DND-41 (cell line): ENCODE data around the gene NAA10.

Source experiments
- ATAC-seq: fragments of 200-7000 bp; cut with Tn5 transposase; 3 replicates; pipeline ENCODE4 v1.9.1; 2021; ENCODE audit warnings: low read depth; ENCODE audit not compliant: insufficient read depth
- DNase-seq: peaks from one replicate; pipeline ENCODE4 v3.0.0-alpha.2; 2020
- H2AFZ ChIP-seq: 2 replicates; pipeline ENCODE4 v1.6.0; 2012; ENCODE audit warnings: low read depth, low read length
- H3K27ac ChIP-seq: 2 replicates; pipeline ENCODE4 v1.5.1; 2012; ENCODE audit warnings: low read length, inconsistent platforms
- H3K27me3 ChIP-seq: fragments of 200-600 bp; sonication (generic); 2 replicates; pipeline ENCODE4 v1.6.0; 2012; ENCODE audit warnings: low read length, mild to moderate bottlenecking, inconsistent platforms; ENCODE audit not compliant: insufficient read depth, poor library complexity
- H3K36me3 ChIP-seq: 2 replicates; pipeline ENCODE4 v1.5.1; 2012; ENCODE audit warnings: low read length, inconsistent platforms; ENCODE audit not compliant: insufficient read depth
- H3K4me1 ChIP-seq: 2 replicates; pipeline ENCODE4 v1.5.1; 2012; ENCODE audit warnings: mild to moderate bottlenecking, low read length; ENCODE audit not compliant: insufficient read depth
- H3K4me2 ChIP-seq: 2 replicates; pipeline ENCODE4 v1.6.0; 2012; ENCODE audit warnings: mild to moderate bottlenecking, moderate library complexity, low read length, inconsistent platforms; ENCODE audit not compliant: insufficient read depth
- H3K4me3 ChIP-seq, 2 experiments: fragments of 200-600 bp in 1 of 2; shearing (Covaris generic) in 1 of 2; 2 replicates each; pipeline ENCODE4 v1.5.1; 2012 to 2016; ENCODE audit warnings: inconsistent platforms in 2 of 2, low read length in 2 of 2, mild to moderate bottlenecking in 2 of 2, low read depth in 1 of 2, moderate library complexity in 1 of 2
- H3K79me2 ChIP-seq: 2 replicates; pipeline ENCODE4 v1.6.0; 2012; ENCODE audit warnings: low read length, inconsistent platforms; ENCODE audit not compliant: insufficient read depth
- H3K9ac ChIP-seq: 2 replicates; pipeline ENCODE4 v1.6.0; 2012; ENCODE audit warnings: low read depth, mild to moderate bottlenecking, inconsistent platforms, low read length, moderate library complexity
- H3K9me3 ChIP-seq: 2 replicates; pipeline ENCODE4 v1.5.1; 2012; ENCODE audit warnings: low read length, moderate library complexity, mild to moderate bottlenecking, inconsistent platforms; ENCODE audit not compliant: insufficient read depth, severe bottlenecking
- H4K20me1 ChIP-seq: 2 replicates; pipeline ENCODE4 v1.6.0; 2012; ENCODE audit warnings: low read length; ENCODE audit not compliant: insufficient read depth
- EZH2 ChIP-seq: IDR thresholded peaks from 3 replicates; pipeline ENCODE4 v1.6.1; 2012; ENCODE audit warnings: borderline replicate concordance, low read depth, mild to moderate bottlenecking, moderate library complexity, low read length, inconsistent platforms; ENCODE audit not compliant: severe bottlenecking
- TF ChIP-seq, protein P1 (sequence below): IDR thresholded peaks from 2 replicates; pipeline ENCODE4 v1.5.1; 2012; ENCODE audit warnings: borderline replicate concordance, low read length, moderate library complexity, mild to moderate bottlenecking; ENCODE audit not compliant: poor library complexity, severe bottlenecking; ENCODE audit errors: extremely low read depth

The NAA10 gene

DNA sequence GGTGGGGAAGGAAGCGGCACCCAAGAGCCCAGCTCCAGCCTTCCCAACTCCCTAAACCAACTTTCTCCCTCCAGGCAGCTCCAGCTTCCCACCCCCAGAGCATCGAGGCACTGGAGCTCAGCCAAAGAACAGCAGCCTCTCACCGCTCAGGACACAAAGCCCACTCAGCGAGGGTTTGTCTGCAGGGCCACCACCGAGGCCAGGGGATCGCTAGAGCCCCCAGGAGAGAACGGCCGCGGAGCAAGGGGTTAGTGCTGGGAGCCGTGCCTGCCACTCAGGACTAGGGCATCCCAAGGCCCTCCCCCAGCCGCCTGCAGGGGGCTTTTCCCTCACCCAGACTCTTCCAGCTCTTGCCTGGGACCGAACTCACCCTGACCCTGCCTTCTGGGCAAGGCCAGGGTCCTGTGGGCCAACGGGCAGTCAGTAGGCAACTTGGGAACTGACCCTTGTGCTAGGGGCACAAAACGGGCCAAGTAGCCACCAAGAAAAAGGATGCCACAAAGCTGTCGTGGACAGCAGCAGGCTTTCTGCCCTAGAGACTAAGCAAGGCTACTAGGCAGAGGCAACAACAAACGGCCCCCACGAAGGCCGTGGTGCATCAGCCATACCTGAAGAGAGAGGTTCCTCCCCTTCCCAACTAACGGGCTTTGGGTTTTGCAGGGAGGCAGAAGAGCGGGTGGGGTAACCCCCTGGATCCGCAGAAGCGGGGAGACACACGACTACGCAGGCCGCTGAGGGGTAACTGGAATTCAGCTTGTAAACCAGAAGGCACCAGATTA lies 34.5 kb upstream of the NAA10 start:
- H3K27me3 ChIP-seq = no peaks in the 10 kb centered on the region
- H3K9ac ChIP-seq = peak overlapping the region; percentile 99
- peak overlapping the region; percentile 67 for H3K4me2 ChIP-seq
- no peak for DNase-seq
- H3K4me1 ChIP-seq = peaks cover 45% of the 10 kb centered on the region
- peak overlapping the region; percentile 57 to 90 for H3K4me3 ChIP-seq
- H3K27ac ChIP-seq = peak overlapping the region; percentile 96
- TF ChIP-seq EZH2 = no peak
- TF ChIP-seq, protein P1, sequence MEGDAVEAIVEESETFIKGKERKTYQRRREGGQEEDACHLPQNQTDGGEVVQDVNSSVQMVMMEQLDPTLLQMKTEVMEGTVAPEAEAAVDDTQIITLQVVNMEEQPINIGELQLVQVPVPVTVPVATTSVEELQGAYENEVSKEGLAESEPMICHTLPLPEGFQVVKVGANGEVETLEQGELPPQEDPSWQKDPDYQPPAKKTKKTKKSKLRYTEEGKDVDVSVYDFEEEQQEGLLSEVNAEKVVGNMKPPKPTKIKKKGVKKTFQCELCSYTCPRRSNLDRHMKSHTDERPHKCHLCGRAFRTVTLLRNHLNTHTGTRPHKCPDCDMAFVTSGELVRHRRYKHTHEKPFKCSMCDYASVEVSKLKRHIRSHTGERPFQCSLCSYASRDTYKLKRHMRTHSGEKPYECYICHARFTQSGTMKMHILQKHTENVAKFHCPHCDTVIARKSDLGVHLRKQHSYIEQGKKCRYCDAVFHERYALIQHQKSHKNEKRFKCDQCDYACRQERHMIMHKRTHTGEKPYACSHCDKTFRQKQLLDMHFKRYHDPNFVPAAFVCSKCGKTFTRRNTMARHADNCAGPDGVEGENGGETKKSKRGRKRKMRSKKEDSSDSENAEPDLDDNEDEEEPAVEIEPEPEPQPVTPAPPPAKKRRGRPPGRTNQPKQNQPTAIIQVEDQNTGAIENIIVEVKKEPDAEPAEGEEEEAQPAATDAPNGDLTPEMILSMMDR = peak; percentile 8
- no peak overlapping the region for H2AFZ ChIP-seq
- no peaks in the 10 kb centered on the region for H3K9me3 ChIP-seq
- peaks cover 54% of the 10 kb centered on the region for H3K36me3 ChIP-seq
- no peak for ATAC-seq
- peaks cover 85% of the 10 kb centered on the region for H3K79me2 ChIP-seq
- H4K20me1 ChIP-seq = peaks cover 55% of the 10 kb centered on the region

DNA sequence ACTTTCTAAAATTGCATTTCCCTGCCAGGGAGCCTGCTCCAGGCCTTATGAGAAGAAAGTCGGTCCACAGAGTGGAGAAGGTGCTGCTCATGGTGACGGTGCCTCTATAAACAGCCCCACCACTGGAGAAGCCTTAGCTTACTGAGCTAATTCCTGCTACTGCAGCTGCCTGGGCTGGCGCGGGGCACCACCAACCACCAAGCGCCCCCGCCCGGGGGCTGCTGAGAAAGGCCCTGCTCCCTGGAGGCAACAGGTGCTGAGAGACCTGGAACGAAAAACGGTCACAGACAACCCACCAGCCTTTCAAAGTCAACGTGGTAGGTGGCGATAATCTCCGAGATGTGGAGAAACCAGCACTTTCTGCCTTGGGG lies 33.9 kb upstream of the NAA10 start:
- peak overlapping the region; percentile 67 for H3K4me2 ChIP-seq
- no peak overlapping the region for H2AFZ ChIP-seq
- peak overlapping the region; percentile 99 for H3K9ac ChIP-seq
- H3K79me2 ChIP-seq = peaks cover 85% of the 10 kb centered on the region
- peak; percentile 50 for ATAC-seq
- peak; percentile 87 for DNase-seq
- H3K4me3 ChIP-seq = peak overlapping the region; percentile 57 to 90; a peak in 3 of 4 replicates
- peaks cover 61% of the 10 kb centered on the region for H4K20me1 ChIP-seq
- no peaks in the 10 kb centered on the region for H3K27me3 ChIP-seq
- TF ChIP-seq, protein P1 = peak; percentile 52
- TF ChIP-seq EZH2 = no peak
- H3K4me1 ChIP-seq = peaks cover 39% of the 10 kb centered on the region
- peaks cover 60% of the 10 kb centered on the region for H3K36me3 ChIP-seq
- H3K27ac ChIP-seq = peak overlapping the region; percentile 96
- no peaks in the 10 kb centered on the region for H3K9me3 ChIP-seq

DNA sequence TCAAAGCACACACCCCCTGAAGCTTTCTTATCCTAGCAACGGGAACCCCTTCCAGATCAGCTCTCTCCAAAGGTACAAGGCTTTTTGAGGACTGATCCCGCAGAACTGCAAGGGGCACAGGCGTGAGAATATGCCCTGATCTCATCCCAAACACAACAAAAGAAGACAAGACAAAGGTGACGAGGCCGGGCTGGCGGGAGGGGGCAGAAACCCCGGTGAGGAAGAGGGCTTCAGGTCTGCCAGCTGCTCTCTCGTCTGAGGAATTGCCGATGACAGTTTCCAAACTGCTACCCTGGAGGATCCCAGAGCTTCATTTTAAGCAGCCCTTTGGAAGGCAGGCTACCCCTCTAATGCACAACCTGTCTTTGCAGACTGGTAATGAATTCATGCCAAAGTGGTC lies 33.4 kb upstream of the NAA10 start:
- H3K27ac ChIP-seq = peak overlapping the region; percentile 96
- H3K4me1 ChIP-seq = peaks cover 35% of the 10 kb centered on the region
- peak overlapping the region; percentile 67 for H3K4me2 ChIP-seq
- peak overlapping the region; percentile 57 to 90; a peak in 3 of 4 replicates for H3K4me3 ChIP-seq
- no peak for DNase-seq
- no peak overlapping the region for H2AFZ ChIP-seq
- no peak for TF ChIP-seq EZH2
- TF ChIP-seq, protein P1 = no peak
- H3K9ac ChIP-seq = peak overlapping the region; percentile 99
- peaks cover 64% of the 10 kb centered on the region for H3K36me3 ChIP-seq
- no peaks in the 10 kb centered on the region for H3K9me3 ChIP-seq
- H3K27me3 ChIP-seq = no peaks in the 10 kb centered on the region
- ATAC-seq = no peak
- H4K20me1 ChIP-seq = peaks cover 66% of the 10 kb centered on the region
- H3K79me2 ChIP-seq = peaks cover 85% of the 10 kb centered on the region
